Suprapubic skin (tissue), 4 donors: ENCODE results near the gene PLEKHH1. TPM values are rescaled to one million over a fixed set of nuclear protein-coding genes. Genes with fewer than 3 reads are reported as not detected.

Experiments
- DNase-seq, 2 donors: peaks; one replicate each; pipeline ENCODE4 v3.0.0-alpha.2; 2019; ENCODE audit warnings: low spot score in 2 of 2
- H3K27ac ChIP-seq: fragments of 200-600 bp; sonication (generic); one replicate; pipeline ENCODE4 v1.5.1; 2019
- H3K27me3 ChIP-seq: fragments of 200-600 bp; sonication (generic); one replicate; pipeline ENCODE4 v1.5.1; 2019
- H3K36me3 ChIP-seq: fragments of 200-600 bp; sonication (generic); one replicate; pipeline ENCODE4 v1.5.1; 2019
- H3K4me1 ChIP-seq: fragments of 200-600 bp; sonication (generic); one replicate; pipeline ENCODE4 v1.5.1; 2019
- H3K4me3 ChIP-seq: fragments of 200-600 bp; sonication (generic); one replicate; pipeline ENCODE4 v1.5.1; 2019; ENCODE audit warnings: mild to moderate bottlenecking
- H3K9me3 ChIP-seq: fragments of 200-600 bp; sonication (generic); one replicate; pipeline ENCODE4 v1.5.1; 2019
- EP300 ChIP-seq: sonication (generic); formaldehyde crosslinking; IDR thresholded peaks from one replicate; pipeline ENCODE4 v1.6.1; 2017; ENCODE audit warnings: antibody characterized with exemption
- POLR2A ChIP-seq, 2 donors: fragments of 450-650 bp; IDR thresholded peaks; one replicate each; pipeline ENCODE4 v1.6.1; 2017; ENCODE audit warnings: antibody characterized with exemption in 2 of 2, mild to moderate bottlenecking in 2 of 2, moderate library complexity in 2 of 2
- POLR2AphosphoS5 ChIP-seq, 3 donors: sonication (generic); formaldehyde crosslinking; IDR thresholded peaks; one replicate each; pipeline ENCODE4 v1.6.1; 2017; ENCODE audit warnings: antibody characterized with exemption in 3 of 3
- WGBS: methylation state at CpG from one replicate; pipeline ENCODE4 v1.1.5; 2018; 5-methylcytosine and 5-hydroxymethylcytosine counted together
- total RNA-seq, 4 donors: library from RNA; depleted of rRNA; stranded (reverse); fragments of >200 nt; gene quantifications; one replicate each; pipeline ENCODE4 v1.1.0, GENCODE V29; 2016
- TF ChIP-seq, protein P1 (sequence below), 2 donors: fragments of 200-600 bp in 1 of 2; fragments of 450-650 bp in 1 of 2; sonication (generic) in 1 of 2; IDR thresholded peaks; one replicate each; pipeline ENCODE4 v1.5.1; 2016 to 2019; ENCODE audit warnings: antibody characterized with exemption in 2 of 2, mild to moderate bottlenecking in 1 of 2, moderate library complexity in 1 of 2

The PLEKHH1 gene
- total RNA-seq, 4 donors from 2014 or later, result 15.3 to 75.6 (median 23.7) TPM

DNA sequence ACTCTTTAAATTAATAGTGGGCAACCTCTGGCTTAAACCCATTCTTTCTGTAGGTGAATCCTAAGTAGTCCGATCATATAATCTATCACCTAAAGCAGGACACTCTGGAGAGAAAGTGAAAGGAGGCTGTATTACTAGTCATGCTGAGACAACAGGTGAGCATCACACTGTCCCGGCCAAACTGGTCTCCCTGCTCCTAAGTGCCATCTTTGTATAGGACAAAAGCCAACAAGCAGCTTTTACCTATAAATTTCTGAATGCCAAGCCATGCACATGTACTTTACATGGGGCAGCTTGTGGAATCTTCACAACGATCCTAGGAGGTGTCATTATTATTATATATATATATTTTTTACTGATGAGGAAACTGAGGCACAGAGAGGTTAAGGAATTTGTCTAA is 18.0 kb downstream of the PLEKHH1 start:
- 88% methylated on average over 3 of the region's 3 CpGs for WGBS
- H3K4me1 ChIP-seq, result peaks cover 3% of the 10 kb centered on the region

GRCh38 chr14:67551940-67552339 is 18.9 kb downstream of the PLEKHH1 start:
- TF ChIP-seq POLR2AphosphoS5 (IDR thresholded peaks at IDR 0.05) (no peak), POLR2A (IDR thresholded peaks at IDR 0.05) (no peak), EP300 (no peak)
- TF ChIP-seq, protein P1, sequence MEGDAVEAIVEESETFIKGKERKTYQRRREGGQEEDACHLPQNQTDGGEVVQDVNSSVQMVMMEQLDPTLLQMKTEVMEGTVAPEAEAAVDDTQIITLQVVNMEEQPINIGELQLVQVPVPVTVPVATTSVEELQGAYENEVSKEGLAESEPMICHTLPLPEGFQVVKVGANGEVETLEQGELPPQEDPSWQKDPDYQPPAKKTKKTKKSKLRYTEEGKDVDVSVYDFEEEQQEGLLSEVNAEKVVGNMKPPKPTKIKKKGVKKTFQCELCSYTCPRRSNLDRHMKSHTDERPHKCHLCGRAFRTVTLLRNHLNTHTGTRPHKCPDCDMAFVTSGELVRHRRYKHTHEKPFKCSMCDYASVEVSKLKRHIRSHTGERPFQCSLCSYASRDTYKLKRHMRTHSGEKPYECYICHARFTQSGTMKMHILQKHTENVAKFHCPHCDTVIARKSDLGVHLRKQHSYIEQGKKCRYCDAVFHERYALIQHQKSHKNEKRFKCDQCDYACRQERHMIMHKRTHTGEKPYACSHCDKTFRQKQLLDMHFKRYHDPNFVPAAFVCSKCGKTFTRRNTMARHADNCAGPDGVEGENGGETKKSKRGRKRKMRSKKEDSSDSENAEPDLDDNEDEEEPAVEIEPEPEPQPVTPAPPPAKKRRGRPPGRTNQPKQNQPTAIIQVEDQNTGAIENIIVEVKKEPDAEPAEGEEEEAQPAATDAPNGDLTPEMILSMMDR (IDR thresholded peaks at IDR 0.05), result no peak
- DNase-seq, result no peak
- 79% methylated on average over 3 of the region's 3 CpGs for WGBS

More for the DNA sequence above, 18.0 kb downstream of the PLEKHH1 start:
- no peaks in the 10 kb centered on the region for H3K36me3 ChIP-seq
- H3K4me3 ChIP-seq, result no peak overlapping the region
- H3K27me3 ChIP-seq, result no peaks in the 10 kb centered on the region
- no peaks in the 10 kb centered on the region for H3K9me3 ChIP-seq
- DNase-seq, result no peak
- no peak overlapping the region for H3K27ac ChIP-seq
- TF ChIP-seq POLR2AphosphoS5 (IDR thresholded peaks at IDR 0.05), result no peak
- TF ChIP-seq, protein P1 (IDR thresholded peaks at IDR 0.05), result no peak
- no peak for TF ChIP-seq EP300
- no peak for TF ChIP-seq POLR2A (IDR thresholded peaks at IDR 0.05)

GRCh38 chr14:67553547-67553946 is 20.5 kb downstream of the PLEKHH1 start:
- Histone ChIP-seq H3K27me3 (no peaks in the 10 kb centered on the region), H3K9me3 (no peaks in the 10 kb centered on the region), H3K27ac (no peak overlapping the region), H3K4me3 (no peak overlapping the region), H3K36me3 (no peaks in the 10 kb centered on the region), H3K4me1 (no peaks in the 10 kb centered on the region)
- 62% methylated on average over 3 of the region's 3 CpGs for WGBS
- DNase-seq, result peak in 1 of 2 donors; percentile 17
- TF ChIP-seq POLR2A (IDR thresholded peaks at IDR 0.05) (no peak), EP300 (no peak), POLR2AphosphoS5 (IDR thresholded peaks at IDR 0.05) (no peak)
- TF ChIP-seq, protein P1 (IDR thresholded peaks at IDR 0.05), result no peak

More at GRCh38 chr14:67551940-67552339, 18.9 kb downstream of the PLEKHH1 start:
- H3K4me1 ChIP-seq, result peaks cover 3% of the 10 kb centered on the region
- H3K9me3 ChIP-seq, result no peaks in the 10 kb centered on the region
- no peaks in the 10 kb centered on the region for H3K36me3 ChIP-seq
- no peak overlapping the region for H3K27ac ChIP-seq
- no peak overlapping the region for H3K4me3 ChIP-seq
- H3K27me3 ChIP-seq, result no peaks in the 10 kb centered on the region

- TF ChIP-seq POLR2A (IDR thresholded peaks at IDR 0.05), result no peak
- no peak for TF ChIP-seq EP300
- TF ChIP-seq, protein P1 (IDR thresholded peaks at IDR 0.05), result no peak
- TF ChIP-seq POLR2AphosphoS5 (IDR thresholded peaks at IDR 0.05), result no peak
- Histone ChIP-seq H3K4me1 (no peaks in the 10 kb centered on the region), H3K27me3 (no peaks in the 10 kb centered on the region), H3K27ac (no peak overlapping the region), H3K9me3 (no peaks in the 10 kb centered on the region), H3K36me3 (no peaks in the 10 kb centered on the region), H3K4me3 (no peak overlapping the region)
- peak in 1 of 2 donors; percentile 9 for DNase-seq
- WGBS, result 90% methylated on average over 7 of the region's 7 CpGs
Measured at GRCh38 chr14:67554341-67554740, 21.3 kb downstream of the PLEKHH1 start.

- Histone ChIP-seq H3K9me3 (no peaks in the 10 kb centered on the region), H3K4me1 (no peaks in the 10 kb centered on the region), H3K27ac (no peak overlapping the region), H3K36me3 (no peaks in the 10 kb centered on the region), H3K27me3 (no peaks in the 10 kb centered on the region), H3K4me3 (no peak overlapping the region)
- TF ChIP-seq POLR2AphosphoS5 (IDR thresholded peaks at IDR 0.05) (no peak), POLR2A (IDR thresholded peaks at IDR 0.05) (no peak), EP300 (no peak)
- TF ChIP-seq, protein P1 (IDR thresholded peaks at IDR 0.05), result no peak
- 91% methylated on average over 10 of the region's 11 CpGs for WGBS
- no peak for DNase-seq
Measured at GRCh38 chr14:67555518-67556090, 22.5 kb downstream of the PLEKHH1 start.
